ENCODE measurements around the gene SYT12. TPM values are rescaled to one million over a fixed set of nuclear protein-coding genes. Genes with fewer than 3 reads are reported as not detected.

Gene SYT12
- total and polyA plus RNA-seq, 2 of the 13 experiments (the other 11 are each of a cell fraction or from before 2014, with no cell fraction given): 0.01 to 0.02 TPM

GRCh38 chr11:67041602-67042001 lies 18.7 kb downstream of the SYT12 start (continued):
- no peak for TF ChIP-seq ISX (CRISPR knock-in tag; conservative IDR thresholded peaks at IDR 0.05)
- no peak for TF ChIP-seq ZNF33A (CRISPR knock-in tag; IDR thresholded peaks at IDR 0.05; ENCODE audit: borderline replicate concordance)
- no peak for TF ChIP-seq NFKB2 (CRISPR knock-in tag; IDR thresholded peaks at IDR 0.05; ENCODE audit: borderline replicate concordance)
- no peak for TF ChIP-seq NCOA5 (CRISPR knock-in tag; IDR thresholded peaks at IDR 0.05)
- TF ChIP-seq ZNF577 (CRISPR knock-in tag; IDR thresholded peaks at IDR 0.05; ENCODE audit: borderline replicate concordance, low read depth): no peak
- TF ChIP-seq SRSF9 (IDR thresholded peaks at IDR 0.05; ENCODE audit: borderline replicate concordance, insufficient read depth, low read depth, low read length, poor library complexity, severe bottlenecking): no peak
- no peak for TF ChIP-seq ZSCAN22 (CRISPR knock-in tag; IDR thresholded peaks at IDR 0.05)
- no peak for TF ChIP-seq SATB2 (CRISPR knock-in tag; IDR thresholded peaks at IDR 0.05)
- TF ChIP-seq SPEN (CRISPR knock-in tag; IDR thresholded peaks at IDR 0.05; ENCODE audit: low read depth): peak; percentile 43; the same call in 1 of the 2 replicates
- TF ChIP-seq MED8 (CRISPR knock-in tag; IDR thresholded peaks at IDR 0.05; ENCODE audit: insufficient replicate concordance): no peak
- TF ChIP-seq THAP7 (CRISPR knock-in tag; IDR thresholded peaks at IDR 0.05): no peak
- no peak for TF ChIP-seq ZUFSP (CRISPR knock-in tag; IDR thresholded peaks at IDR 0.05; ENCODE audit: borderline replicate concordance)
- TF ChIP-seq PCBP2 (optimal IDR thresholded peaks at IDR 0.05; ENCODE audit: low read depth, low read length, poor library complexity, severe bottlenecking): no peak
- no peak for TF ChIP-seq ZNF10 (CRISPR knock-in tag; IDR thresholded peaks at IDR 0.05; ENCODE audit: borderline replicate concordance, low read depth)
- no peak for TF ChIP-seq PRPF4 (IDR thresholded peaks at IDR 0.05; ENCODE audit: low read depth, low read length, poor library complexity, severe bottlenecking)
- 0 out of 2 replicates have a peak, but pooled peaks have one; percentile 33 for TF ChIP-seq MIXL1 (CRISPR knock-in tag; IDR thresholded peaks at IDR 0.05)
- TF ChIP-seq ZNF546 (CRISPR knock-in tag; conservative IDR thresholded peaks at IDR 0.05): no peak
- TF ChIP-seq ZNF713 (CRISPR knock-in tag; IDR thresholded peaks at IDR 0.05): no peak
- TF ChIP-seq ZNF703 (CRISPR knock-in tag; IDR thresholded peaks at IDR 0.05; ENCODE audit: borderline replicate concordance): no peak
- TF ChIP-seq ZMAT5 (CRISPR knock-in tag; IDR thresholded peaks at IDR 0.05; ENCODE audit: borderline replicate concordance, low read depth): no peak
- TF ChIP-seq NFIC (IDR thresholded peaks at IDR 0.05; ENCODE audit: low read length): no peak
- no peak for TF ChIP-seq ZNF704 (CRISPR knock-in tag; IDR thresholded peaks at IDR 0.05; ENCODE audit: borderline replicate concordance)
- TF ChIP-seq ZBTB49 (CRISPR knock-in tag; IDR thresholded peaks at IDR 0.05; ENCODE audit: borderline replicate concordance): no peak
- no peak for TF ChIP-seq MBNL3 (CRISPR knock-in tag; conservative IDR thresholded peaks at IDR 0.05)
- no peak for TF ChIP-seq TCF7 (IDR thresholded peaks at IDR 0.05; ENCODE audit: low read depth)

All from HepG2 (cell line).